22Rv1 (cell line): ENCODE measurements around the gene BNC2.

Experiments used
- H3K27ac ChIP-seq: fragments of 450-650 bp; 2 replicates; pipeline ENCODE4 v1.5.1; 2017
- ZFX ChIP-seq: fragments of 450-650 bp; IDR thresholded peaks from 2 replicates; pipeline ENCODE4 v1.6.1; 2017; ENCODE audit warnings: antibody characterized with exemption, borderline replicate concordance
- TF ChIP-seq, protein P1 (sequence below): fragments of 450-650 bp; IDR thresholded peaks from 2 replicates; pipeline ENCODE4 v1.5.1; 2017; ENCODE audit warnings: mild to moderate bottlenecking

Gene BNC2

DNA sequence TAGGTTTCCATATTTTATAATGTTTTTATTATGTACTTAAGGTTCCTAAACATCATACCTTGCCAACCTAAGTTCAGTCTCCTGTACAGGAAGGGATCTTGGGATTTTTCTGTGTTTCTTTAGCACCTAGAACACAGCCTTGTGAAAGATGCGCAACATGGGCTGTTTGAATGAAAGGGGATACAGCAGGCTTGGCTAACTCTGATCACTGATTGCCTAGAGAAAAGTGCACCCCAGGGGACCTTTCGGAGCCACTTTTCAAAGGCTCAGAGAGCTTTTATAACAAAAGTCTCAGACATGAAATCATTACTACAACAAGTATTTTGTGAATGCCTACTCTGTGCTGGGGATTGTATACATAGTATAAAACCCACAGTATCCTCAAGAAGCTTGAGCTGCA is 261.6 kb downstream of the BNC2 start:
- no peak overlapping the region for H3K27ac ChIP-seq
- TF ChIP-seq, protein P1, sequence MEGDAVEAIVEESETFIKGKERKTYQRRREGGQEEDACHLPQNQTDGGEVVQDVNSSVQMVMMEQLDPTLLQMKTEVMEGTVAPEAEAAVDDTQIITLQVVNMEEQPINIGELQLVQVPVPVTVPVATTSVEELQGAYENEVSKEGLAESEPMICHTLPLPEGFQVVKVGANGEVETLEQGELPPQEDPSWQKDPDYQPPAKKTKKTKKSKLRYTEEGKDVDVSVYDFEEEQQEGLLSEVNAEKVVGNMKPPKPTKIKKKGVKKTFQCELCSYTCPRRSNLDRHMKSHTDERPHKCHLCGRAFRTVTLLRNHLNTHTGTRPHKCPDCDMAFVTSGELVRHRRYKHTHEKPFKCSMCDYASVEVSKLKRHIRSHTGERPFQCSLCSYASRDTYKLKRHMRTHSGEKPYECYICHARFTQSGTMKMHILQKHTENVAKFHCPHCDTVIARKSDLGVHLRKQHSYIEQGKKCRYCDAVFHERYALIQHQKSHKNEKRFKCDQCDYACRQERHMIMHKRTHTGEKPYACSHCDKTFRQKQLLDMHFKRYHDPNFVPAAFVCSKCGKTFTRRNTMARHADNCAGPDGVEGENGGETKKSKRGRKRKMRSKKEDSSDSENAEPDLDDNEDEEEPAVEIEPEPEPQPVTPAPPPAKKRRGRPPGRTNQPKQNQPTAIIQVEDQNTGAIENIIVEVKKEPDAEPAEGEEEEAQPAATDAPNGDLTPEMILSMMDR: no peak
- no peak for TF ChIP-seq ZFX

DNA sequence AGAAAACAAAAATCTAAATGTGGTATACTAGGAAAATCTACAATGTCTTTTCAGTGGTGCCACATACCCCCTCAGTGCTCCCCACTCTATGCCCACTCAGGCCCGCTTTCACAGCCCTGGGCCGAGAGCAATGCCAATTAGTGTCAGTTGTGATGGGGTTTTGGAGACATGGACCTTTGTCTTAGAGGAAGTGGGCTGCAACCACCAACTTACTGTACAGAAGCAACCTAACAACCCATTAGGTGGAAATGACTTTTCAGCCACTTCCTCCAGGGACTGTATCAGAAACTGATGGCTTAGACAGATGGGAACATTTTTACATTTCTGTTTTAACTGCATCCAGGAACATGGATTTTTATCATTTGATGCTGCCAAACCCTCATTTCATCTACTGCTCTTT is 268.0 kb downstream of the BNC2 start:
- TF ChIP-seq ZFX: no peak
- TF ChIP-seq, protein P1: no peak
- no peak overlapping the region for H3K27ac ChIP-seq

DNA sequence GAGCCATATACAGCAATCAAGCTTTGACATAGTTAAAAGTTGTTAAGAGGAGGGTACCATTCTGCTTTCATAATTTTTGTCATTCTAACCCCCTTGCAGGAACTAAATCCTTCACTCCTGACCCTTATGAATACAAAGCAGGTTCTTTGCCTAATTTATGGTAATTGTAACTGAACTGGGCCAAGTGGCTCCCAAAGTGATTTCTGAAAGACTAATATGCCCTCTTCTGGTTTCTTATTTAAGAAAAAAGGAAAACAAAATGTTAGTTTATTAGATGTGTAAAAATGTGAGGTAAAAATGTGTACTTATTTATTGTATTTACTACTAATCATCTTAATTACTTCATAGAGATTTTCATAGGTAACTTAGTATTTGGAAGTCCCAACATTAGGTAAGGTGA is 268.5 kb downstream of the BNC2 start:
- no peak for TF ChIP-seq ZFX
- TF ChIP-seq, protein P1: no peak
- H3K27ac ChIP-seq: no peak overlapping the region

DNA sequence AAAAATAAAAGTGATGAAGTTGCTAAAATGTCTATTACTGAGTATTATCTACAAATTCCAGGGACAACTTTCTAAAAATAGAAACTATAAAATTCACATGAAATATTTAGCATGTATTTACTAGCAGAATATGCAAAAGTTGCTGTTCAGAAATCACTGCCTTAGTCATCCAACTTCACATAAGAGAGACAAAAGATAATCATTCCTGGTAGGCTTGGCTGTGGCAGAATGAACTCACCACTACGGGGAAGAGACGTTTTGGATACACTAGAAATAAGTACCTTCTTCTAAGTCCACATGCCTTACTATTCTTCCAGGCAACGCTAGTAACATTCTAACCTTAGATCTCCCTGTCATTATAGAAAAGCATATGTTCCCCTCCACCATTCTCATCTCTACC is 272.2 kb downstream of the BNC2 start:
- TF ChIP-seq, protein P1: no peak
- TF ChIP-seq ZFX: no peak
- H3K27ac ChIP-seq: no peak overlapping the region

DNA sequence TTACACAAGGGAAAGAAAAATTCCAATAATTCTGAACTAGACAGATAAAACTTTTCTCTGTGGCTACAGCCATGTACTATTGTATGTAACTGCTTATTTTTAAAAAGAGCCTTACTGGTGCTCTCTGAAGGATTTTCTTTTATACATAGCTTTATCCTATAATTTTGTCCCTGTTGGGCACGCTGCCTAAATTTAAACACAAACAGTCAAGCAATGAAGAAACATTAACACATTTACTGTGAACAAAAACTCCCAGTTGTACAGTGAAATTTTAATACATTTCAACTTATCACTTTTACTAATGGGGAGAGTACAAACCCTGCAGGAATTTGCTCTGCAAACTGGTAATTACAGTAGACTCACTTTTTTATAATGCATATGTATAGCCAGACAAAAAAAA is 273.3 kb downstream of the BNC2 start:
- no peak overlapping the region for H3K27ac ChIP-seq
- TF ChIP-seq ZFX: no peak
- TF ChIP-seq, protein P1: no peak

DNA sequence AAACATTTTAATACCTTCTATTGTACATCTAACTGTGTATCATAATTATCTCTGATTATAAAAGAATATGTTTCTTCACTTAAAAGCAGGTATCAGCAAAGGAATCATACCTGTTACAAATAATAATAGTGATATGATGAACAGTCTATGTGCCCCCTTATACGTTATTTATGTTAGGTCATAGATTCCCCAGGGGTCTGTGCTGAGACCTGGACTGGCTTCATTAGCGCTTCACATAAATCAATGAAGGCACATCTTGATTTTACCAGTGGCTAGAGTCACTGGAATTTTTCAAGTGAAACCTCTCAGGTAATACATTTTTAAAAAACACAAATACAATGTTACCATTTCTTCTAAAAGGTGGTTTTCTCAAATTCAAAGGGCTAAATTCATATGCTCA is 275.2 kb downstream of the BNC2 start:
- no peak overlapping the region for H3K27ac ChIP-seq
- TF ChIP-seq ZFX: no peak
- TF ChIP-seq, protein P1: no peak

DNA sequence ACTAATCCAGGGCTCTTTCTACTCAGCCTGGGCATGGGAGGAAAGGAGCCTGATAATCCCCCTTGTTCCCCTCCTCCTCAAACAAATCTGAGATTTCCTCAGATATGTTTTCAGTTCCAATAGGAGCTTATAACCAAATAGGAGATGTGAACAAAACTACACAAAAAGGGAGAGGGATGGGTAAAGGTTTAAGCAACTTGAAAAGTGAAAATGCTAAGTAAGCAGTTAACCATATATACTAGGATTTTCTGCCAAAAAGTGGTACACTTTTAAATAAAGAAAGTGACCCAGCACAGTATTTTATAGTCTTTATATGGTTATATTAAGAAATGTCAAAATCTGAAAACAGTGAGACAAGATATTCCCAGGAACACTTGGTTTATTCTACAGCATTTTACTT is 275.7 kb downstream of the BNC2 start:
- TF ChIP-seq, protein P1: no peak
- no peak overlapping the region for H3K27ac ChIP-seq
